ENCODE measurements around the gene LETM1.

LETM1 gene

DNA sequence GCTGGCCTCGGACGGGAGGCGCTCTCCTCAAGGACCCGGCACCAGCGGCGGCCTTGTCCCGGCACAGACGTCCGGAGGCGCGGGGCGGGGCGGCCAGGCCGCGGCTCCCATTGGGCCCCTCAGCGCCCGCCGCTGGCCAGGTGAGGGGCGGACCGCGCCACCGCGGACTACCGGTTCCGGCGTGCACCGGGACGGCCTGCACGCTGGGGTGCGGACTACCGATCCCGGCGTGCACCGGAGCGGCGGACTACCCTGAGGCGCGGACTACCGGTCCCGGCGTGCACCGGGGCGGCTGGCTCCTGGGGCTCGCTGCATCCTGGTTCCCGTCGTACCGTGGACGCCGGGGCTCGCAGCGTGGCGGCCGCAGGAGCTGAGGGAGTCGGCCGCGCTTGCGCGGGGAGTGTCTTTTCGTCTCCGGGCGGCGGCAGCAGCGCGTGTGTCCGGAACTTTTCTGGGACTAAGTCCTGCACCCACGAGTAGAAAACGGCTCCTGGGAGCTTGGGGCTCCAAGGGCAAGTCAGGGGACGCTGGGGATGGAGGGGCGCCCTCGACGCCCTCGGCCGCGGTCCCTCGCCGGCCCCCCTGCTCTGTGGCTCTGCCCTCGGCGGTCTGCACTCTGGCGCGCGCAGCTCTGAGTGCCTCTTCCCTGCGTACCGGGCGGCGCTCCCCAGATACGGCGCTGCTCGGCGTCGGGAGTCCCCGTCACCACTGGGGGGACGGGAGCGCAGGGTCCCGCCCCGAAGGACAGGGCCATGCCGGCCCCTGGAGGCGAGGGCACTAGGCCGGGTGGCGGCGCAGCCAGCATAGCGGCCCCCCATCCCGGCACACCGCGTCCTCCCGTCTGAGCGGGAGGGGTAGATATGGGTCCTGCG, at the start of gene LETM1:
Gene LETM1 (minus strand): TSS at position 86 of the 872 bp plus-strand sequence. CDS start 206 bp downstream, outside the sequence.
- peak; percentile 93 for DNase-seq

DNA sequence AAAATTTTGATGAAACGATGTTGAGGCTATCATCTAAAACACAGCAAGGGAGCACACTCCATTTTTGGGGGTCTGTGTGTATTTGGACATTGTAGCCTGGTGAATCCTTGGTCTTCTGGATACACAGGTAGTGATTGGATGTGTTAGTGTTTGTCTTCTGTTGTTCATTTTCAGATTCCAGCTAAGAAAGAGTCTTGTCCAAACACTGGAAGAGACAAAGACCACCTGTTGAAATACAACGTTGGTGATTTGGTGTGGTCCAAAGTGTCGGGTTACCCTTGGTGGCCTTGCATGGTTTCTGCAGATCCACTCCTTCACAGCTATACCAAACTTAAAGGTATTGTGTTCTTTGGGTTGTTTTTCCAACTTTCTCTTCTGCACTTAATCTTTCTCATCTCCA, 48.1 kb upstream of the LETM1 start:
- DNase-seq, result no peak

DNA sequence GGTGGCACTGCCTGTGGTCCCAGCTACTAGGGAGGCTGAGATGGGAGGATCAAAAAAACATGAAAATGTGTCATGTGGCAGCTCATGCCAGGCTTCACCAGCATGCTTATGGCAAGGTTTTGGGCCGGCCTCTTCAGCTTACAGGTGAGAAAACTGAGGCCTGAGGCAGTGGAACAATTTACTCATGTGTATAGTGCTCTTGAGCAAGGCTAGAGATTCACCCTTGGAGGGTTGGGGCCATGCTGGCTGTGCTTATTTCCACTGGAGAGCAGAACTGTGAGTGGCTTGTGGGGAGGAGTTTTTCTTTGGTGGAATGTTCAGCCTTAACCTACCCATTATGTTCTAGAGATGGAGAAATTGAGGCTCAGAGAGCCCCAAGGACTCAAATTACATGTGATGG, 47.1 kb upstream of the LETM1 start:
- no peak for DNase-seq

DNA sequence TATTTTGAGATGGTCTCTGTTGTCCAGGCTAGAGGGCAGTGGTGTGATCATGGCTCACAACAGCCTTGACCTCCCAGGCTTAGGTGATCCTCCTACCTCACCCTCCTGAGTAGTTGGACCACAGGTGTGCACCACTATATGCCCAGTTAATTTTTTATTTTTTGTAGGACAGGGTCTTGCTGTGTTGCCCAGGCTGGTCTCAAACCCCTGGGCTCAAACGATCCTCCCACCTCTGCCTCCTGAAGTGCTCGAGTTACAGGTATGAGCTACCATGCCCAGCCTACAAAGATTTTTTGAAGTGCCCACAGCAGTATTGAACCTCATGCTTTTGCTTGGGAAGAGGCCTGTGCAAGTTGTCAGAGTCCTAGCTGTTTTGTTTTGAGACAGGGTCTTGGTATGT, 46.3 kb upstream of the LETM1 start:
- DNase-seq, result no peak

DNA sequence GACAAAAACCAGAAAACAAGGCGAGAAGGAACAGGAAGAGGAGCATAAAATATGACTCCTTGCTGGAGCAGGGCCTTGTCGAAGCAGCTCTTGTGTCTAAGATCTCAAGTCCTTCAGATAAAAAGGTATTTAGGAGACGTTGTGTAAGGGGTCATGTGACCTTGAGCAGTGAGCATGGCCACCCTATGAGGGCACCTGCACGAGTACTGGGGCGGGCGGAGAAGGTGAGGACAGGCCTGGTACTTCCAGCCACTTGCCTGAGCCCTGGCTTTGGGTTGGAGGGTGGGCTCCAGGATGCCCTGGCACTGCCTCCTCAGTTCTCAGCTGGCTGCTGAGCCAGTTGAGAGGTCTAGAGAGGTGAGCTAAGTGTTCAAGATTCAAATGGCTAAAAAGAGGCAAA, 45.2 kb upstream of the LETM1 start:
- DNase-seq, result no peak

DNA sequence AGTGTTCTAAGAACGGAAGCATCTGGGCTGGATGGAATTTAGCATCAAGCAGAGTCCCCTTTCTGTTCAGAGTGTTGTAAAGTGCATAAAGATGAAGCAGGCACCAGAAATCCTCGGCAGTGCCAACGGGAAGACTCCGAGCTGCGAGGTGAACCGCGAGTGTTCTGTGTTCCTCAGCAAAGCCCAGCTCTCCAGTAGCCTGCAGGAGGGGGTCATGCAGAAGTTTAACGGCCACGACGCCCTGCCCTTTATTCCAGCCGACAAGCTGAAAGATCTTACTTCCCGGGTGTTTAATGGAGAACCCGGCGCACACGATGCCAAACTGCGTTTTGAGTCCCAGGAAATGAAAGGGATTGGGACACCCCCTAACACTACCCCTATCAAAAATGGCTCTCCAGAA, 44.7 kb upstream of the LETM1 start:
- no peak for DNase-seq

DNA sequence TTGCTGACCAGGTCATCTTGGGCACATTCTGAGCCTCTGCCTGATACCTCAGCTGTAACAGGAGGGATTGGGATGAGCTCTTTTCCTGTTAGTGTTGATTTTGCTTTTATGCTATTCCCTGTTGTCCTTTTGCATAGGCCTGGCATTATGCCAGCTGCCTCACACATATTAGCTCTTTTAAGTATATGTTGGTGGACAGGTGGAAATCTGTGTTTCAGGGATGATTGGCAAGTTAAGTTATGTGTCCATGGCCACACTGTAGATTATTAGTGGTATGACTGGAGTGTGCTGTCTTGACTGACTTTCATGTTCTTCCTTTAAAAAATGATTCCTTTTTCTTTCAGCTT, 44.1 kb upstream of the LETM1 start:
- DNase-seq, result no peak

DNA sequence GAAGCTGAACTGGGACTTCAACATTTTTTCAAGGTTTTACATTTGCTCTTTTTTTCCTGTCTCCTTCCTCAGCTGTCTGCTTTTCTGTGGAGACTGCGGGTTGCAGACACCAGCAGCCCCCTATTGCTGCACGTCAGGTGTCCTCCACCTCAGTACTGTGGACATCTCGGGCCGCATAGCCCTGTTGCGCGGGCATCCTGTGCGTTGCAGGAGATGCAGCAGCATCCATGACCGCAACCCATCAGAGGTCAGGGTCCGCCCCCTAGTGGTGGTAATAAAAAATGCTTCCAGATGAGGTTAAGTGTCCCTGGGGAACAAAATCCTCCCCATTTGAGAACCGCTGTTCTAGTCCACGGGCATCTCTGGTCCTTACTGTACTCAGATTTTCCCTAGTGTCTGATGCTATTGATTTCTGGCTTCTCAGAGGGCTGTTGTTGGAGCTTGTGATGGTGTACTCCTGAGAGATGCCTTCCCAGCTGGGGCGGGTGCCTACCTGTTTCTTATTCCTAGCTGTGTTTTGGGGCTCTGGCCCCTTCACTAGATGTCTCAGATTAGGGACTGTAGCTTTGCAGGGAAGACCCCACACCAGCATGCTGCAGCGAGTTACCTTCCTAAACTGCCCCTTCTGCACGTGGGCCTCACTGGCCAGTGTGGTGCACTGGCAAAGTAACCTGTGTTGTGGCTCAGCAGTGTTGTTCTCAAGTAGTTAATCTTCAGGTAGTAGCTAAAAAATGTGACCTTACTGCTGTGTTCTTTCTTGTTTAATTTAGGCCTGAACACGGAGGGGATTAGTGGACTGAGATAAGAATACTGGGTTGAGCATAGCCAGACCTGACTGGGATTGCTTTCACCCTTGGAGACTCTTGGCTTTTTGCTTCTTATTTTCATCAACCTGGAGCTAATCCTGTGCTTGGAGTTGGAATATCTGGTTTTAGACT, 43.5 kb upstream of the LETM1 start:
- peak; percentile 81 for DNase-seq

DNA sequence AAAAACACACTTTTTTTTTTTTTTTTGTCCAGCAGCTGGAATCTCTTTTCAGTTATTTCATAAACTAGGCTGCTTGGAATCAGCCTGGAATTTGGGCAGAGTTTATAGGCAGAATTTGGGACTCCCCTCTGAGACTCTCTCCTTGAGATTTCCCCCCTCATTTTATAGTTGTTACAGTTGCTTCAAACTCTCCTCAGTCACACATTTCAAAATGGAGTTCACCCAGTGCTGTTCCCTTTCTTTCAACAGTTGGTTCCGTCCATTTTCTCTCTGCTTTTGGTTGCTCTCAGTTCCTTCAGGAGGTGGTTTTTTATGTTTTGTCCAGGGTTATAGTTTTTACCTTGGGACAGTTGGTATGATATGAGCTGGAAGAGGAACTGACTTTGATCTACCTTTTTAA, 42.7 kb upstream of the LETM1 start:
- DNase-seq, result no peak

DNA sequence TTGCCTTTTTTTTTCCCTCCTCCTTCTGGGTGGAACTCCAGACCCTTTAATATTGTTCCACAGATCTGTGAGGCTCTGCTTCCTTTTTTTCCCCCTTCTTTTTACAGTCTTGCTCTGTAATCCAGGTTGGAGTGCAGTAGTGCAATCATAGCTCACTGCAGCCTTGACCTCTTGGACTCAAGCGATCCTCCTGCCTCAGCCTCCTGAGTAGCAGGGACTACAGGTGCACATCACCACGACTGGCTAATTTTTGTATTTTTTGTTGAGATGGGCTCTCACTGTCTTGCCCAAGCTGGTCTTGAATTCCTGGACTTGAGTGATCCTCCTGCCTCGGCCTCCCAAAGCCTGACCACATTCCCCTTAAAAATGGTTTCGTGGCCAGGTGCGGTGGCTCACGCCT, 42.1 kb upstream of the LETM1 start:
- no peak for DNase-seq

DNA sequence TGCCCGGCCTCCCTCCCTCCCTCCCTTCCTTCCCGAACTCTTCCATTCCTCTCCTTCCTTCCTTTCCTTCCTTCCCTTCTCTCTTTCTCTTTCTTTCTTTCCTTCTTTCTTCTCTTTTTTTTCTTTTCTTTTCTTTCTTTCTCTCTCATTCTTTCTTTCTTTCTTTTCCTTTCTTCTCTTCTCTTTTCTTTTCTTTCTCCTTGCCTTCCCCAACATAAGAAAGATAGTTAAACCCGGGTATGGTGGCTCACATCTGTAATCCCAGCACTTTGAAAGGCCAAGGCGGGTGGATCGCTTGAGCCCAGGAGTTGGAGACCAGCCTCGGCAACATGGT, 40.7 kb upstream of the LETM1 start:
- DNase-seq, result no peak

DNA sequence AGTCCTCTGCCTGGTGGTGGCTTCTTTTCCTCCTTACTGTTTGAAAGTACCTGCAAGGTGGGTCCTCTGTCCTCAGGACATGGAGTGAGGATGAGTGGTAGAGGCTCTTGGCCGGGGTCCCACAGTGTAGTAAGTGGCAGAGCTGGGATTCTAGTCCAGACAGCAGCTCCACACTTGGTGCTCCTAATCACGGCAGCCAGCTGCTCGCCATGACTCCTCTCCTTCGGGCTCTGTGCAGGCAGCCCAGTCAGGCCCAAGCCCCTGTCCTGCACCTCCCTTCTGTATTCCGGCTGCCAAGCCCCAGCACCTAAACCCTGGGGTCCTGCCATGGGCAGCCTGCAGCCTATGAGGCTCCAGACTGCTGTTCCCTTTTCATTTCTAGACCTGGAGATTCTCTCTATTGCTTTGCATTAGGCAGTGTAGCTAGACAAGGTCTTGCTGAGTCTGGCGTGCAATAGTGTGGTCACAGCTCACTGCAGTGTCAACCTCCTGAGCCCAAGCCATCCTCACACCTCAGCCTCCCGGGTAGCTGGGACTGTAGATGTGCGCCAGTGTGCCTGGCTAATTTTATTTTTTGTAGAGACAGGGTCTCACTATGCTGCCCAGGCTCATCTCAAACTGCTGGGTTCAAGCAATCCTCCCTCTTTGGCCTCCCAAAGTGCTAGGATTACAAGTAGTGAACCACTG, 40.2 kb upstream of the LETM1 start:
- no peak for DNase-seq

DNA sequence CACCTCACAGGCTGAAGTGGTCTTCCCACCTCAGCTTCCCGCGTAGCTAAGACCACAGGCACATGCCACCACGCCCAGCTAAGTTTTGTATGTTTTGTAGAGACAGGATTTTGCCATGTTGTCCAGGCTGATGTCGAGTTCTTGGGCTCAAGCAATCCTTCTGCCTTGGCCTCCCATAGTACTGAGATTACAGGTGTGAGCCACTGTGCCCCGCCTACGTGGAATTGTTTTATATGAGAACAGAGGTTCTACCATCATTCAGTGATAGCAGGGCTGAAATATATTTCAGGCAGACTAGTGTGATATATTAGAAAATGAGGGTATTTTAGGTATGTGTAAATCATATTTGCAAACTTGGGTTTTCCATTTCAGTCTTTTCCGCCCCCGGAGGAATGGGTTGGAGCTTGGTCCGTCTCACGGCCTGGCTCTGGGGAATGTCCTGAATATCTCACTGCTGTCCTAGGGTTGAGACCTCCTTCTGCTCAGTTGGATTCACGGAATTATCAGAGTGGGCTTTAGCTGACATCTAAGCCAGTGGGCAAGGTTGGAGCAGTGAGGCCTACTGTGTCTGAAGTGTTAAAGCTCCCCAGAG, 35.1 kb upstream of the LETM1 start:
- DNase-seq, result no peak

DNA sequence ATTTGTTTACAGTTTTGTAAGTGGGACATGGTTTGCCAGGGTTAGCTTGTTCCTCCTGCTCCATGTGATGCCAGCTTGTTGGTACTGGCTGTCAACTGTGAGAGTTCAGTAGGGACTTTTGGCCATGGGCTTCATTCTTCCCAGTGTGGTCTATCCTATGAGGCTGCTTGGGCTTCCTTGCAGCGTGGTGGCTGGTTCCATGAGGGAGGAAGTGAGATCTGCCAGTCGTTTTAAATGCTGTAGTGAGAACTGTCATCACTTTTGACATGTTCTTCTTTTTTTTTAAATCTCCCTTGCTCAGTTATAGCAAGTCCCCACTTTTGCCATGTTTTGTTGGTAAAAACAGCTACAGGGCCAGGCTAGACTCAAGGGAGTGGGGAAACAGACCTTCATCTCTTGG, 31.1 kb upstream of the LETM1 start:
- no peak for DNase-seq

DNA sequence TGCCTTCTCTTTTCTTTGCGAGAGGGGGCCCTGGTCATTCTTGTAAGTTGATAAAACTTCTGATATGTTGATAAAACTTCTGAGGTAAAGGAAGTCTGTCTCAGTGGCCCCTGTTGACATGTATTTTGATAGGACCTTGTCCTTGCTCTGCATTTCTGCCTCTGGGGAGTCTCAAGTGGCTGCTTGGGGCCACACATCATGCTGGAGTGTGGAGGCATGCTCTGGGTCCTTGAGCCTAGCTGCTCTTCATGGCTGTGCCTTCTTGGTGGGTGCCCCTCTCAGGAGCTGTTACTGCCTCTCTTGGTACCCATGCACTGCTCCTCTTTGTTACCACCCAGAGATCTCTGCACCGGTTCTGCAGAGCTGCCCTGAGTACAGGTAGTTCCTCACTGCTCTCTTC, 29.5 kb upstream of the LETM1 start:
- no peak for DNase-seq

DNA sequence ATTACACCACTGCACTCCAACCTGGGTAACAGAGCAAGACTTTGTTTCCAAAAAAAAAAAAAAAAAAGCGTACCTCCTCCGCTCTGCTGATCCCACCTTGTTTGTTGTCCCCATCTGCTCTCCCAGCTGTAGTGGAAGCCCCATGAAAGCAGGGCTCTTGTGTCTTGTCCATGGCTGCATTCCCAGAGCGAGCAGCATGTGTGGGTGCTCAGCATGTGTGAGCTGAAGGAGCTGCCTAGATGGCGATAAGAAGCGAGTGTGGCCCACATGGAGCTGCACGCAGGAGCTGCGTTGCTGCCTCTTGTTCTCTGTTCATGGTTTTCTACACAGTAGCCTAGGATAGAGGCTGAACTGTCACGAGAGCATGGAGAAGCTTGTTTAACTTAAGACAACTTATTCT, 27.6 kb upstream of the LETM1 start:
- DNase-seq, result no peak

DNA sequence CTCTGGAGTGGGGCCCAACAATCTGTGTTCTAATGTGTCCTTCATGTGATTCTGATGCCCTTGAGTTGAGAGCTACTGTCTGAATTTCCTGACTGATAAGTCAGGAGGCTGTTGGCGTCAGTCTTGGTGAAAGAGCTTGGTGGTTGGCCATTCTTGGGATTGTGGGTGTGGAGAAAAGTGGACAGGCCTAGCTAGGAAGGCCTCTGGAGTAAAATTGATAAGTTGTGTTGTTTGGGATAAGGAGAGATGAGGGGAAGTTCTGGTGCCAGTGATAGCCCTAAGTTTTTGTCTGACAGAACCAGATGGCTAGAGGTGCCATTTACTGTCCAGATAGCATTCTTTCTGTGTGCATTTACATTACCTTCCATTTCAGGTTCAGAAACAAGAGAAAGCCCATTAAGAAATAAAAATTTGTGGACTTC, 26.9 kb upstream of the LETM1 start:
- DNase-seq, result no peak

DNA sequence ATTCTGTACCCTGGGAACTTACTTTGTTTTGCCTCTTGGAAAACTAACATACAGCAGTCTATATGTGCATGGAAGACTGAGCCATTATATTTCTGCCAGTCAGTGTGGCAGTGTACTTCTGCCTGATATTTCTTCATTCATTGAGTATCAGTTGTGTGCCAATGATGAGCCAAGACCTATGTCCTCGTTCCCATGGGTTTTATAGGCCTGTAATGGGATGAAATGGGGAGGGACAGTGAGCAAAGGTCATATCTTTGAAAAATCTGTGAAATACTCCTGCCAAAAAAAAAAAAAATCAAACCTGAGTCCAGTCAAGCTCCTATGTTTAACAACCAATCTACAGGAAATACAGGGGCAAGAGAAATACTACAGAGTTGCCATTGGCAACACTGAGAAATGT, 24.4 kb upstream of the LETM1 start:
- DNase-seq, result no peak

DNA sequence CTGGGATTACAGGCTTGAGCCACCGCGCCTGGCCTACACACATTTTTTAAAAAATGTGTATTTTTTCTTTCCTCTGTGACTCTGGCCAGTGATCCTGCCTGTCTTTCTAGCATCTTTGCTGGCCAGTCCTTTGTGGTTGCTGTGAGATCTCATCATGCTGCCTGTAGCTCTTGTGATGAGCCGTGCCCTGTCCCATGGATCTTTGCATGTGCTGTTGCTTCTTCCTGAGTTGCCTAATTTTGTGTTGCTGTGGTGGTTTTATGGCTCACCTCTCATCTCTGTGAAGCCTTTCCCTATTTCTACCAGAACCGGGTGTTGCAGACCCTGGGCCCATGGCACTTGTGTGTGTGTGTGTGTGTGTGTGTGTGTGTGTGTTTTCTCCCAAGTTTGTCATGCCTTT, 23.5 kb upstream of the LETM1 start:
- no peak for DNase-seq

DNA sequence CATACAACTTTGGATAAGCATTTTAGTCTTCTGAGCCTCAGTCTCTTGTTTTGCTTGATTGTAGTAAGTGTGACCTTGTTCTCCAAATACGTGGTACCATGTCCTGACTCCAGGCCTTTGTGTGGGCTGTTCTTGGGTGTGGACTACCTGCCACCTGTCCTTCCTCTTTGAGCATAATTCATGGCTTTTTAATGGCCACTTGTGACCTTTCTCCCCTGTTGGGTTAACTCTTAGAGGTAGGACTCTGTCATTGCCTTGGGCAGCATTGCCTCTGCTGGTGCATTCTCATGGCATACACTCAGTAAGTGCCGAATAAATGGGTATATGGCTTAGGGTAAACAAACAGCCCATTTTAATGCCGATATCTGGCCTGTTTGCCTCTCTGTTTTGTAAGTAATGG, 18.2 kb upstream of the LETM1 start:
- DNase-seq, result no peak

DNA sequence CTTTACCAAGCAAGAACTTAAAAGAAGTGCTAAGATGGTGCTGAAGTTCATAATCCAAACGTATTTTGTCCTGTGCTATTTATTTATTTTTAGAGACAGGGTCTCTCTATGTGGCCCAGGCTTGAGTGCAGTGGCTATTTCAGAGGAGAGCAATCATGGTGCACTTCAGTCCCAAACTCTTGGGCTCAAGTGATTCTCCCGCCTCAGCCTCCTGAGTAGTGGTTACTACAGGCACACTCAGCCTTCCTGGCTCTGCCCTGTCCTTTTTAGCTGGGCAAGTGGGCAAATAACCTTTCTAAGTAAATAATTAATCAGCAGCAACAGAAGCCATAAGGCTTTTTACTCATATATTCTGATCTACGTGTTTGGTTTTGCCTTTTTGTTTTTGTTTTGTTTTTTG, 17.8 kb upstream of the LETM1 start:
- DNase-seq, result no peak

DNA sequence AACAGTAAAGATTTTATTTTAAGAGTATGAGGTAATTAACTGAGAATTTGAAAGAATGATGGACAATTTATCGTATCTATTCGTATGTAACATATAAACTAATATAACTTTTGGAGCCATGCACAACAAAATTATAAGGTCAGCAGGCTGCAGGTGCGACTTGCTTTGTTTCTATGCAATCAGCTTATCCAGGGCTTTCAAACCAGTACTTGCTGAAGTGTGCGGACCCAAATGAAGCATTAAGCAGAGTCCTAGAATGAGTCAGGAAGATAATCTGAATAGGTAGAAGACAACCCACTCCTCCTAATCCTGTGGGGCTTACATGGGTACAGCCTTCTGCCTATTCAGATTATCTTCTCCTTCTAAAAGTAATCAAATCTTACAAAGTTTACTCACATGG, 17.3 kb upstream of the LETM1 start:
- DNase-seq, result no peak

DNA sequence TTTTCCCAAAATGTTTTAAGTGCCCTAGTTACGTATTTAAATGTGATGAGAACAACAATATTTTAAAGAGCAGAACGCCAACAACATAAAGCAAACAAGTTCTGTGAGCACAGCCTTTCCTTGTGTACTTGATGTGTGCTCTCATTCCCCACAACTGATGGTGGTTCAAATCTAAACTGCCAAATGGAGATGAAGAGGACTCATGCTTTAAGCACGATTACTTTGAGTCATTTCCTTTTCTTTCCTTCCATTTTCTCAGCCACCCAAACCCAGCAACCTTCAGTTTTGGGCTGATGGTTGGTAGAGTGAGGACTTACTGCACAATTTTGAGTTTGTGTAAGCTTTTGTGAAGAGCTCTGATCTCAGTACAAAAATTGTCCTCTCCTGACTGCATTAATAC, 16.9 kb upstream of the LETM1 start:
- DNase-seq, result peak; percentile 49
